ENCODE results near the gene POLL.

Gene POLL

DNA sequence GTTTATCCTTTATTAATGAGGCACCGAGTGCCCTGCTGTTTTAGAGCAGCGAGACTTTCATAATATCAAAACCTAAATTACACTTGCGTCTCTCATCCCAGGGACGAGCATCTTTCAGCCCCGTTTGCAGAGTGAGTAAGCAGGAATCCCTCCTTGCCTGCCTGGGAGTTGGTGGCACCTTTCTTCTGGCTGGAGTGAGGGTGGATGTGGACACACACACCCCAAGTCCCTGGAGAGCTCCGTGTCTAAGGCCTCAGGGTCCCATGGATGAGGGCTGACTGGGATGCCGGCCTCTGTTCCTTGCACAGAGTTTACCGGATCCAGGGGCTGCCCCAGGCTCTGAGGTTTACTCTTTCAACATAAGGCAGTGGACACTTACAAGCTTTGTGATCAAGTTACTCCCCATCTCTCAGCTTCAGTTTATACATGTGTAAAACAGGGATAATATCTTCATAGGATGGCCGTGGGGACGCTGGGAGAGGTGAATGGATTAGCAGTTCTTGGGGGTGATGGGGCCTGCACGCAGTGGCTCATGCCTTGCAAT, 24.5 kb downstream of the POLL start:
- no peak overlapping the region for H3K4me3 ChIP-seq (ENCODE audit: low read length, poor library complexity, severe bottlenecking)
- H4K20me1 ChIP-seq (ENCODE audit: insufficient read depth, low read length, poor library complexity, severe bottlenecking): no peaks in the 10 kb centered on the region
- H3K36me3 ChIP-seq (ENCODE audit: insufficient read depth, low read length): no peaks in the 10 kb centered on the region
- TF ChIP-seq CTCF (conservative IDR thresholded peaks at IDR 0.05; ENCODE audit: low read length) (no peak), EZH2phosphoT487 (IDR thresholded peaks at IDR 0.05; ENCODE audit: borderline replicate concordance) (no peak)
- H2AFZ ChIP-seq (ENCODE audit: low read length): no peak overlapping the region
- no peaks in the 10 kb centered on the region for H3K9me2 ChIP-seq (replicated peaks; ENCODE audit: low read depth, low read length)
- H3K79me2 ChIP-seq (ENCODE audit: insufficient read depth, low read length): no peaks in the 10 kb centered on the region
- H3K4me1 ChIP-seq (ENCODE audit: insufficient read depth, low read length, poor library complexity, severe bottlenecking): peaks cover 11% of the 10 kb centered on the region
- no peaks in the 10 kb centered on the region for H3F3A ChIP-seq (ENCODE audit: low read depth)
- H3K4me2 ChIP-seq (ENCODE audit: low read depth, low read length, poor library complexity, severe bottlenecking): no peak overlapping the region
- H3K27me3 ChIP-seq (ENCODE audit: insufficient read depth, low read length, poor library complexity, severe bottlenecking): no peaks in the 10 kb centered on the region
- no peaks in the 10 kb centered on the region for H3K9me3 ChIP-seq (ENCODE audit: insufficient read depth, low read depth, low read length)
- no peak overlapping the region for H3K9ac ChIP-seq (ENCODE audit: low read depth, low read length, poor library complexity, severe bottlenecking)

DNA sequence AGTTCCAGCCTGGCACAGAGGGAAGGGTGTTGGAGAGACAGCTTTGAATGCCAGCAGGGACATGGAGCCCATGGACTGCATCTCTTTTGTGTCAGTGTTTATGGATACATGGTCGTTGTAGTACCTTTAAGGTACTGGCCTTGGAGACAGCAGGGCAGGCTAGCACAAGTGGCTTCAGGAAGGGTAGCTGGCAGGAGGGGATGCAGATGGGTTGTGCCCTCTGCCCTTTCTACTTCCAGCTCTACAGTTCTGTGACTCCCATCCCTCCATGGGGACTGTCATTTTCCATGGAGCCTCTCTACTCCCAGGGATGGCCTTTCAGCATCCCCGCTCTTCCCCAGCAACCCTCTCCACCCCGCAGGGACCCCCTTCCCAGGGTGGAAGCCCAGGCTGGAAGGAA, 25.1 kb downstream of the POLL start:
- Histone ChIP-seq H3K9me3 (ENCODE audit: insufficient read depth, low read depth, low read length) (no peaks in the 10 kb centered on the region), H2AFZ (ENCODE audit: low read length) (no peak overlapping the region), H3K4me2 (ENCODE audit: low read depth, low read length, poor library complexity, severe bottlenecking) (no peak overlapping the region), H3K9me2 (replicated peaks; ENCODE audit: low read depth, low read length) (no peaks in the 10 kb centered on the region), H3K9ac (ENCODE audit: low read depth, low read length, poor library complexity, severe bottlenecking) (no peak overlapping the region), H3K4me1 (ENCODE audit: insufficient read depth, low read length, poor library complexity, severe bottlenecking) (peaks cover 17% of the 10 kb centered on the region), H3K79me2 (ENCODE audit: insufficient read depth, low read length) (no peaks in the 10 kb centered on the region), H3F3A (ENCODE audit: low read depth) (no peaks in the 10 kb centered on the region), H3K4me3 (ENCODE audit: low read length, poor library complexity, severe bottlenecking) (no peak overlapping the region), H3K36me3 (ENCODE audit: insufficient read depth, low read length) (no peaks in the 10 kb centered on the region), H3K27me3 (ENCODE audit: insufficient read depth, low read length, poor library complexity, severe bottlenecking) (no peaks in the 10 kb centered on the region), H4K20me1 (ENCODE audit: insufficient read depth, low read length, poor library complexity, severe bottlenecking) (no peaks in the 10 kb centered on the region)
- no peak for TF ChIP-seq CTCF (conservative IDR thresholded peaks at IDR 0.05; ENCODE audit: low read length)

- Histone ChIP-seq H3K9me3 (ENCODE audit: insufficient read depth, low read depth, low read length) (no peaks in the 10 kb centered on the region), H3K9me2 (replicated peaks; ENCODE audit: low read depth, low read length) (no peaks in the 10 kb centered on the region), H3K27me3 (ENCODE audit: insufficient read depth, low read length, poor library complexity, severe bottlenecking) (no peaks in the 10 kb centered on the region), H3K4me3 (ENCODE audit: low read length, poor library complexity, severe bottlenecking) (no peak overlapping the region), H3F3A (ENCODE audit: low read depth) (no peaks in the 10 kb centered on the region), H3K9ac (ENCODE audit: low read depth, low read length, poor library complexity, severe bottlenecking) (no peak overlapping the region), H2AFZ (ENCODE audit: low read length) (no peak overlapping the region), H3K36me3 (ENCODE audit: insufficient read depth, low read length) (no peaks in the 10 kb centered on the region), H3K4me1 (ENCODE audit: insufficient read depth, low read length, poor library complexity, severe bottlenecking) (peaks cover 22% of the 10 kb centered on the region), H3K79me2 (ENCODE audit: insufficient read depth, low read length) (no peaks in the 10 kb centered on the region), H4K20me1 (ENCODE audit: insufficient read depth, low read length, poor library complexity, severe bottlenecking) (no peaks in the 10 kb centered on the region), H3K4me2 (ENCODE audit: low read depth, low read length, poor library complexity, severe bottlenecking) (no peak overlapping the region)
- no peak for TF ChIP-seq EZH2phosphoT487 (IDR thresholded peaks at IDR 0.05; ENCODE audit: borderline replicate concordance)
- TF ChIP-seq CTCF (conservative IDR thresholded peaks at IDR 0.05; ENCODE audit: low read length): no peak
These were observed 25.8 kb downstream of the POLL start for GRCh38 chr10:101562231-101562630.
